Non-pigmented ciliary epithelial cell (primary cell): ENCODE measurements around the gene AGAP1.
"Not testable (repeated sequence)": the region's sequence is repeated elsewhere in the genome, so short reads cannot be mapped to it uniquely, and the experiment has no call there.

Source experiments
- DNase-seq: peaks from one replicate; pipeline ENCODE4 v3.0.0-alpha.2; 2010; ENCODE audit warnings: low read depth

Gene AGAP1

GRCh38 chr2:235737840-235738239 lies 244.0 kb downstream of the AGAP1 start:
- no peak for DNase-seq

GRCh38 chr2:235739704-235740415 lies 246.0 kb downstream of the AGAP1 start:
- no peak for DNase-seq

GRCh38 chr2:235740821-235741220 lies 247.0 kb downstream of the AGAP1 start:
- no peak for DNase-seq

- no peak for DNase-seq
Measured at GRCh38 chr2:235744161-235744560, 250.3 kb downstream of the AGAP1 start.

- DNase-seq = no peak
Measured at GRCh38 chr2:235745597-235745996, 251.8 kb downstream of the AGAP1 start.

- peak; percentile 60 for DNase-seq
Measured at GRCh38 chr2:235746257-235746934, 252.6 kb downstream of the AGAP1 start.

GRCh38 chr2:235747001-235747785 lies 253.3 kb downstream of the AGAP1 start:
- no peak for DNase-seq

- DNase-seq = no peak
Measured at GRCh38 chr2:235747786-235748091, 253.9 kb downstream of the AGAP1 start.

- peak; percentile 15 for DNase-seq
Measured at GRCh38 chr2:235749121-235749770, 255.4 kb downstream of the AGAP1 start.

- no peak for DNase-seq
Measured at GRCh38 chr2:235749771-235750160, 255.9 kb downstream of the AGAP1 start.

- no peak for DNase-seq
Measured at GRCh38 chr2:235752846-235753245, 259.0 kb downstream of the AGAP1 start.

GRCh38 chr2:235754357-235755207 lies 260.7 kb downstream of the AGAP1 start:
- no peak for DNase-seq

- DNase-seq = no peak
Measured at GRCh38 chr2:235756491-235756890, 262.6 kb downstream of the AGAP1 start.

GRCh38 chr2:235757212-235757611 lies 263.4 kb downstream of the AGAP1 start:
- DNase-seq = no peak

- DNase-seq = no peak
Measured at GRCh38 chr2:235757640-235758039, 263.8 kb downstream of the AGAP1 start.

GRCh38 chr2:235762832-235763598 lies 269.2 kb downstream of the AGAP1 start:
- no peak for DNase-seq

GRCh38 chr2:235763816-235764215 lies 270.0 kb downstream of the AGAP1 start:
- no peak for DNase-seq

GRCh38 chr2:235764478-235764877 lies 270.6 kb downstream of the AGAP1 start:
- not testable (repeated sequence) for DNase-seq

GRCh38 chr2:235765181-235765820 lies 271.5 kb downstream of the AGAP1 start:
- DNase-seq = no peak

GRCh38 chr2:235766278-235766677 lies 272.4 kb downstream of the AGAP1 start:
- DNase-seq = peak; percentile 40
